ENCODE measurements around the gene AKAP12.

Gene AKAP12

GRCh38 chr6:151290877-151291721, 51.3 kb downstream of the AKAP12 start:
- Histone ChIP-seq H3K36me3 (ENCODE audit: insufficient read depth, low read length) (no peaks in the 10 kb centered on the region), H3K4me1 (ENCODE audit: insufficient read depth, low read length, poor library complexity, severe bottlenecking) (peaks cover 15% of the 10 kb centered on the region), H2AFZ (ENCODE audit: low read length) (no peak overlapping the region), H3K27me3 (ENCODE audit: insufficient read depth, low read length, poor library complexity, severe bottlenecking) (no peaks in the 10 kb centered on the region), H4K20me1 (ENCODE audit: insufficient read depth, low read length, poor library complexity, severe bottlenecking) (peaks cover 3% of the 10 kb centered on the region), H3K9me3 (ENCODE audit: insufficient read depth, low read depth, low read length) (no peaks in the 10 kb centered on the region), H3F3A (ENCODE audit: low read depth) (no peaks in the 10 kb centered on the region), H3K9me2 (replicated peaks; ENCODE audit: low read depth, low read length) (no peaks in the 10 kb centered on the region), H3K79me2 (ENCODE audit: insufficient read depth, low read length) (no peaks in the 10 kb centered on the region), H3K4me3 (ENCODE audit: low read length, poor library complexity, severe bottlenecking) (no peak overlapping the region), H3K4me2 (ENCODE audit: low read depth, low read length, poor library complexity, severe bottlenecking) (no peak overlapping the region), H3K9ac (ENCODE audit: low read depth, low read length, poor library complexity, severe bottlenecking) (no peak overlapping the region)
- TF ChIP-seq CTCF (conservative IDR thresholded peaks at IDR 0.05; ENCODE audit: low read length) (no peak), EZH2phosphoT487 (IDR thresholded peaks at IDR 0.05; ENCODE audit: borderline replicate concordance) (no peak)

- TF ChIP-seq EZH2phosphoT487 (IDR thresholded peaks at IDR 0.05; ENCODE audit: borderline replicate concordance) (no peak), CTCF (conservative IDR thresholded peaks at IDR 0.05; ENCODE audit: low read length) (no peak)
Observed at GRCh38 chr6:151291722-151292059, 51.9 kb downstream of the AKAP12 start.

DNA sequence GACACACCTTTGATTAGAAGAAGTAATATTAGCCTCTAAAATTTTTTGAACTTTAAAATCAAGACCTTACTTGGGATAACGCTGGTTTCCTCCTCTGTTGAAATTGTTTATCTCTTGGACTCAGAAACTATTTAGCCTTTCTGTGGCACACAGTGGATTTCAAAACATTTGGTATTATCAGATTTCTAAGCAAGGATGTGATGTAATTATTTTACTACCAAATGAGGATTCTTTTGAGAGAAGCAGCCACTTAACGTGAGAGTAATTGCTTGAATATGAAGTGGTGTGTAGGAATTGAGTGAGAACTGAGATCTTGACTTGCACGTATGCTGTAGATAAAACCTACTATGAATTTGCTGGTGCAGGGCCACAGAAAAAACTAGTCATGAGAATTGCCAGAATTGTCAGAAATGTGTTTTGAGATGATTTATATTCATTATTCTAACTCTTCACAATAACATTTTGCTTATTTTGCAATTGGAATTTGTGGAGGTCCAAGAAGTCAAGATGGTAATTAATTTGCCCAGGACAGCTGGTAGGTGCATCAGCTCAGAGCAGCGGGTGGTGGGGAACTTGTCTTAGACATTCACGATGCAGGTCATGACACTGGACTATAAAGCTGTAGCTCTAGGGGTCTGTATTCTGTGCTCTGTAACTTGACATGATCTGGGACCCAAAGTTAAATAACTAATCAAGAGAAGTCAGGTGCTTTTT, 53.4 kb downstream of the AKAP12 start:
- Histone ChIP-seq H3K9me2 (replicated peaks; ENCODE audit: low read depth, low read length) (no peaks in the 10 kb centered on the region), H3K4me3 (ENCODE audit: low read length, poor library complexity, severe bottlenecking) (no peak overlapping the region), H3K4me1 (ENCODE audit: insufficient read depth, low read length, poor library complexity, severe bottlenecking) (peaks cover 15% of the 10 kb centered on the region), H4K20me1 (ENCODE audit: insufficient read depth, low read length, poor library complexity, severe bottlenecking) (peaks cover 3% of the 10 kb centered on the region), H3K9me3 (ENCODE audit: insufficient read depth, low read depth, low read length) (no peaks in the 10 kb centered on the region), H3K79me2 (ENCODE audit: insufficient read depth, low read length) (no peaks in the 10 kb centered on the region), H3K27me3 (ENCODE audit: insufficient read depth, low read length, poor library complexity, severe bottlenecking) (no peaks in the 10 kb centered on the region), H3K36me3 (ENCODE audit: insufficient read depth, low read length) (no peaks in the 10 kb centered on the region), H3F3A (ENCODE audit: low read depth) (no peaks in the 10 kb centered on the region), H2AFZ (ENCODE audit: low read length) (no peak overlapping the region), H3K9ac (ENCODE audit: low read depth, low read length, poor library complexity, severe bottlenecking) (no peak overlapping the region), H3K4me2 (ENCODE audit: low read depth, low read length, poor library complexity, severe bottlenecking) (no peak overlapping the region)
- TF ChIP-seq CTCF (conservative IDR thresholded peaks at IDR 0.05; ENCODE audit: low read length) (no peak), EZH2phosphoT487 (IDR thresholded peaks at IDR 0.05; ENCODE audit: borderline replicate concordance) (no peak)

More at GRCh38 chr6:151291722-151292059, 51.9 kb downstream of the AKAP12 start:
- H3K4me2 ChIP-seq (ENCODE audit: low read depth, low read length, poor library complexity, severe bottlenecking): no peak overlapping the region
- H2AFZ ChIP-seq (ENCODE audit: low read length): no peak overlapping the region
- no peaks in the 10 kb centered on the region for H3F3A ChIP-seq (ENCODE audit: low read depth)
- H3K27me3 ChIP-seq (ENCODE audit: insufficient read depth, low read length, poor library complexity, severe bottlenecking): no peaks in the 10 kb centered on the region
- H3K4me1 ChIP-seq (ENCODE audit: insufficient read depth, low read length, poor library complexity, severe bottlenecking): peaks cover 15% of the 10 kb centered on the region
- peaks cover 3% of the 10 kb centered on the region for H4K20me1 ChIP-seq (ENCODE audit: insufficient read depth, low read length, poor library complexity, severe bottlenecking)
- H3K9ac ChIP-seq (ENCODE audit: low read depth, low read length, poor library complexity, severe bottlenecking): no peak overlapping the region
- H3K9me3 ChIP-seq (ENCODE audit: insufficient read depth, low read depth, low read length): no peaks in the 10 kb centered on the region
- no peaks in the 10 kb centered on the region for H3K79me2 ChIP-seq (ENCODE audit: insufficient read depth, low read length)
- H3K9me2 ChIP-seq (replicated peaks; ENCODE audit: low read depth, low read length): no peaks in the 10 kb centered on the region
- no peak overlapping the region for H3K4me3 ChIP-seq (ENCODE audit: low read length, poor library complexity, severe bottlenecking)
- H3K36me3 ChIP-seq (ENCODE audit: insufficient read depth, low read length): no peaks in the 10 kb centered on the region

All from Loucy (cell line).